ENCODE data around the gene ADCY7.
"Not testable (repeated sequence)": the region's sequence is repeated elsewhere in the genome, so short reads cannot be mapped to it uniquely, and the experiment has no call there.

The ADCY7 gene

GRCh38 chr16:50343566-50343965, 77.2 kb downstream of the ADCY7 start:
- not testable (repeated sequence) for DNase-seq

- not testable (repeated sequence) for DNase-seq
Observed at GRCh38 chr16:50345210-50345609, 78.9 kb downstream of the ADCY7 start.

GRCh38 chr16:50351116-50351515, 84.8 kb downstream of the ADCY7 start:
- DNase-seq = no peak

- no peak for DNase-seq
Observed at GRCh38 chr16:50351952-50352351, 85.6 kb downstream of the ADCY7 start.

GRCh38 chr16:50354082-50354481, 87.7 kb downstream of the ADCY7 start:
- DNase-seq = no peak

- DNase-seq = no peak
Observed at GRCh38 chr16:50354629-50355456, 88.5 kb downstream of the ADCY7 start.

- no peak for DNase-seq
Observed at GRCh38 chr16:50359626-50360025, 93.3 kb downstream of the ADCY7 start.

GRCh38 chr16:50360033-50360778, 93.9 kb downstream of the ADCY7 start:
- no peak for DNase-seq

GRCh38 chr16:50360779-50361178, 94.4 kb downstream of the ADCY7 start:
- no peak for DNase-seq

GRCh38 chr16:50363656-50364055, 97.3 kb downstream of the ADCY7 start:
- no peak for DNase-seq

GRCh38 chr16:50365791-50366575, 99.6 kb downstream of the ADCY7 start:
- DNase-seq = no peak
